ENCODE results near the gene MROH2B.

DNA sequence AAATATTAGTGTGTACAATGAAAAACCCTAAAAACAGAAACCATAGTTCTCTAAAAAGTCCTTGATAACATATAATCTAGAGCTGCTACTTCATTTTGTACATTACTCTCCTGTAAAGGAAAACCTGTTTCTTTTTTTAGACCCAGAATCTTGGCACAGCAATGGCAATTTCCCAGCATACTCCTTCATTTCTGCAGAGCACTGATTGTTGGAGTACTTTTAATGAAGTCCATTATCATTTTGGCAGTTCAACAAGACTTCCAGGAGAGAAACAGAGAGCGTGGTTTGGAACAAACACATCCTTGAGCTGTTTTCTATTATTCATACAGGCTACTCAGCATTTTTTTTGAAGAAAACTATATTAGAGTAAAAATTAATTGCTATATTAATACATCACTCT lies 22.7 kb upstream of the MROH2B start:
- TF ChIP-seq GATA2 (IDR thresholded peaks at IDR 0.05; ENCODE audit: low read depth, low read length) (no peak), GATA3 (IDR thresholded peaks at IDR 0.05; ENCODE audit: low read depth, low read length) (no peak)
